Activated naive CD4-positive, alpha-beta T cell treated with anti-CD3 and anti-CD28 coated beads, Interleukin-2, amount 50 U/mL, for 16 hours (primary cell): Measurements from ENCODE around the gene XYLT1.

Experiments
- DNase-seq: peaks from one replicate; pipeline ENCODE4 v3.0.0-alpha.2; 2020

The XYLT1 gene

DNA sequence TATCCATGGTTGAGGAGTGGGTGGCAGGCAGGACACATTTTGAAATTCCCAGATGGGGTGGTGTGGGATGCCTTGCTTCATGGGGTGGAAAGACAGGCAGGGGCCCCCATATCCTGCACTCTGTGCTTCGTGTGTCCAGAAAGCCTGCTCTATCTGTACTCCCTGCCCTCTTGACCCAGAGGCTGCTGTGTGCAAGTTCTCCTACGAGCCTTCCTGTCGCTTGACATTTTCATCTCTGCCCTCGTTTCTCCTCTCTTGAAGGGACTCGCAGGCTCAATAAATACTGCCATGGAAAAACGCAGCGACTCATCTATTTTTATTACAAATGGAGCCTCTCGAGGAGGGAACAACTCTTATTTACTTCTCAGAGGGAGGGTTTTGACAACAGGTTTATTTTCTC is 254.8 kb downstream of the XYLT1 start:
- DNase-seq = no peak

- DNase-seq = no peak
These were observed 255.5 kb downstream of the XYLT1 start for GRCh38 chr16:17215306-17215705.

DNA sequence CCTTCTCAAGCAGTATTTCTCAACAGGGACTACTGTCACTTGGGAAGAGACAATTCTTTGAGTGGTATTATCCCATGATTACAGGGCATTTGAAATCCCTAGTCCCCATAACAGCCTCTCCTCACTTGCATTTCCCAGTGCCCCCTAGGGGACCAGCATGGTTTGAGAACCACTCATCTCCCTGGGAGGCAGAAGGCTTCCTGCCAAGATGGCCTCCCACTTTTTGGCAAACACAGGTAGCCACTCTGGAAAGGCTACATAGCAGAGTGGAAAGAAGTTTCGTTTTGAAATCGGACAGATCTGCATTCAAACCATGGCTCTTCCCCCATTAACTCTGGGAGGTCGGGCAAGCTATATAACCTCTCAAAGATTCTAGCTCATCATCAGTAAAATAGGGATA is 256.8 kb downstream of the XYLT1 start:
- no peak for DNase-seq

DNA sequence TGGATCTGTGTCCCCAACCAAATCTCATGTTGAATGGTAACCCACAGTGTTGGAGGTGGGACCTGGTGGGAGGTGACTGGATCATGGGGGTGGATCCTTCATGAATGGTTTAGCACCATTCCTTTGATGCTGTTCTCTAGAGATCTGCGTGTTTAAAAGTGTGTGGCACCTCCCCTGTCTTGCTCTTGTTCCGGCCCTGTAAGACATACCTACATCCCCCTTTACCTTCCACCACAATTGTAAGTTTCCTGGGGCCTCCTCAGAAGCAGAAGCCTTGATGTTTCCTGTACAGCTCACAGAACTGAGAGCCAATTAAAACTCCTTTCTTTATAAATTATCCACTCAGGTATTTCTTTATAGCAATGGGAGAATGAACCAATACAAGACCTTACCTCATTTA is 257.7 kb downstream of the XYLT1 start:
- no peak for DNase-seq

- DNase-seq = no peak
These were observed 258.2 kb downstream of the XYLT1 start for GRCh38 chr16:17212606-17213005.

DNA sequence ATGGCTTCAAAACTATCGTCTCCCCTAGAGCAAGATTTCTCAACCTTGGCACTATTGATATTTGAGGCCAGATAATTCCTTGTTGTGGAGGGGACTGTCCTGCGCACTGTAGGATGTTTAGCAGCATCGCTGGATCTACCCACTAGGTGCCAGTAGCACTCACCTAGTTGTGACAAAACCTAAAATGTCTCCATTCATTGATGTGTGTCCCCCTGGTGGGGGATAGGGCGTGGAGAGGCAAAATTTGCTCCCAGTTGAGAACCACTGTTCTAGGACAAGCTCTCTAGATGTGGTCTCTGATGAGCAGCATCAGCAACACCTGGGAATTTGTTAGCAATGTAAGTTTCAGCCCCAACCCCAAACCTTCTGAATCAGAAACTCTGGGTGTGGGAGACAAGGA is 259.0 kb downstream of the XYLT1 start:
- DNase-seq = peak; percentile 19

DNA sequence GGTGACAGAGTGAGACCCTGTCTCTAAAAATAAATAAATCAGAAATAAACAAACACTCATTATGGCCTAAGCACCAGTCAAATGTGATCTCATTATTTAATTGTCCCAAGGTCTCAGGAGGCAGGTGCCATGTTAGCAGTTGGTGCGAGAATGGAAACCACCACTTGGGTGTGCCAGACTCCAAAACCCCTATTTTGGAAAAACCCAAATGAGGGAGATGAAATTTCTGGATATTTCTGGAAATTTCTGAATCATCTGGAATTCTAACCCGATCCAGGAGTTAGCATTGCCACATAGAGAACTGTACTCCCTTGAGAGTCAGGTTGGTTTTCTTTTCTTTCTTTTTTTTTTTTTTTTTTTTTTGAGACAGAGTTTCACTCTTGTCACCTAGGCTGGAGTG is 264.0 kb downstream of the XYLT1 start:
- DNase-seq = no peak

DNA sequence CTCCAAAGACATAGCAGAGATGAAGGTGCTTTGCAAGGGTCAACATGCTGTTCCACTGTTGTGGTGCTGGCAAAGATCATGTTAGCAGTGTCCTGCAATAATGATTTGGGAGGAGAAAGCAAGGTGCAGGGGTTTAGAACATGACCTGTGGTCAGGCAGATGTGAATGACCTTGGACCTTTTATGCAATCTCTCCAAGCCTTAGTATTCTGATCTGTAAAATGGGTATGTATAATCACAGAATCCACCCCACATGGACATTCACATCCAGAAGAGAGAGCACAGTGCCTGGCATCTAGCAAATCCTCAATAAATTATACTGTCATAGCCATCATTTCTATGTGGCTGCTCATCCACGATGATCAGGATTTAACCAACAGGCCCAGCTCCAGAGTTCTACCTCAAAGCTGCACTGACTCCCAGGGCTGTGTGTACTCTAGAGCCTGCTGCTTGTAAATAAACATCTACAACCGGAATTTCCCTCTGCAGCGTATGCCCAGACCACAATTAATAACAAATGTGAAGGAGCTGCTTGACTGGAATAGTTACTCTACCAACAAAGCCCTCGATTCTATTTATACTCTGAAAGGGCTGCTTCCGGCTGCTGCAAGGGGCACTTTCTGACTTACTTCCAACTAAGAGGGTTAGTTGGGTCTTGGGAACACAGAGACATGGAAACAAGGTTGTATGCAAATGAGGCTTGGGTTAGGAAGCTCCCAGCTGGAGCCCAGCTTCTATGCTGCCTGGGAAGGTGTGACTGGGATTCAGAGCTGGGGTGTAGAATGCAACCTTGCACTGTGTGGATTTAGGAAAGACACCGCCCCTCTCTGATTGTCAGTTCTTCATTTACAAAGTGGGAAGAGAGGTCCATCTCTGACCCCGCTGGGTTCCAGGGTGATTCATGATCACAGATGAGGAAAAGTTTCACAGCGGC is 265.2 kb downstream of the XYLT1 start:
- no peak for DNase-seq

DNA sequence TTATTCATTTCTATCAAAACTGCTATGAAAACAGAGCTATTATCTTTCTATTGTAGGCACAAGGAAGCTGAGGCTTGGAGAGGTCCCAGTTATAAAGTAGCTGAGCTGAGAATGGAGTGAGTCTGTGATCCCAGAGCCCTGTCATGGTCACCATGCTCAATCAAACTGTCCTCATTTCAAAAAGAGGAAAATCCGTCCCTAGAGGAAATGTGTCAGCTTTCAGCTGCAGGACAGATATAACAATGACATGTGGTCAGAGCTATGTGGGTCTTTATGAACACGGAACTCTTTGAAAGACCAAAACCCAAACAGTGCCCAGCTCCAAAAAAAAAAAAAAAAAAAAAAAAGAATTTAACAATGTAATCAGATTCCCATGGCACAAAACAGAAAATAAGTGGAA is 266.1 kb downstream of the XYLT1 start:
- DNase-seq = no peak

GRCh38 chr16:17204206-17204605 is 266.6 kb downstream of the XYLT1 start:
- no peak for DNase-seq

DNA sequence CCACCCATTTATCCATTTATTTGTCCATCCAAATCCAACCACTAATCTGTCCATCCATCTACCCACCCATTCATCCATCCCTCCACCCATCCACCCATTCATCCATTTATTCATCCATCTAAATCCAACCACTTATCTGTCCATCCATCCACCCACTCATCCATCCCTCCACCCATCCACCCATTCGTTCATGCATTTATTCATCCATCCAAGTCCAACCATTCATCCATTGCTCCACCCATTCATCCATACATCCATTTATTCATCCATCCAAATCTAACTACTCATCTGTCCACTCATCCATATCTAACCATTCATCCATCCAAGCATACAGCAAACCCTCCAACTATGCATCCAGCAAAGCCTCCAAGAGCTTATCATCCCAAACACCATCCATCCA is 267.3 kb downstream of the XYLT1 start:
- DNase-seq = no peak

DNA sequence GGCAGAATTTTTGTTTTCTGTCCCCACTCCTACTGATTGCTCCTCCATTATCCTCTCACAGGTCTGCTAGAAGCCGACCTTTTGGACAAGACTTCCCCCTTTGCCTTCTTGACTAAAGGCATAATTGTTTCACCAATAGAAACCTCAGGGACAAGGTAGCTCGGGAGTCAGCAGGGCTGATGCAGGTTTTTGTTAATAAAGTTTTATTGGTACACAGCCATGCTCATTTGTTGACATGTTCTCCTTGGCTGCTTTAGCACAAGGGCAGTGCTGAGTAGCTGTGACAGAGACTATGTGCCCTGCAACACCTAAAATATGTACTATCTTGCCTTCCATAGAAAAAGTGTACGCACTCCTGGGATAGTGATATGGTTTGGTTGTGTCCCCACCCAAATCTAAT is 271.6 kb downstream of the XYLT1 start:
- no peak for DNase-seq

DNA sequence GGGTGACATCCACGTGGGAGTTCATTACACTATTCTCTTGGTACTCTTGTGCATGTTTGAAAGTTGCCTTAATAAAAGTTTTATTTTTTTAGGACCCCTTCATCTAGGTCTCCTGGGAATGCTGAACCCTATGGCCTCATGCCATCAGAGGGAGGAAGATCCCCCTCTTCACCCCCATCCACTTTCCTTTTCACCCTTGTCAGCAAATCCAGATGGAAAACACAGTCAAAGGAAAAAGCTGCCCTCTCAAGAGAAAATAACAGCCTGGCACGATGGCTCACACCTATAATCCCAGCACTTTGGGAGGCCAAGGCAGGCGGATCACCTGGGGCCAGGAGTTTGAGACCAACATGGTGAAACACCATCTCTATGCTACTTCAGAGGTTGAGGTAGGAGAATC is 274.2 kb downstream of the XYLT1 start:
- DNase-seq = no peak

- DNase-seq = peak; percentile 64
These were observed 276.5 kb downstream of the XYLT1 start for GRCh38 chr16:17194190-17194780.

GRCh38 chr16:17193566-17194100 is 277.1 kb downstream of the XYLT1 start:
- no peak for DNase-seq

DNA sequence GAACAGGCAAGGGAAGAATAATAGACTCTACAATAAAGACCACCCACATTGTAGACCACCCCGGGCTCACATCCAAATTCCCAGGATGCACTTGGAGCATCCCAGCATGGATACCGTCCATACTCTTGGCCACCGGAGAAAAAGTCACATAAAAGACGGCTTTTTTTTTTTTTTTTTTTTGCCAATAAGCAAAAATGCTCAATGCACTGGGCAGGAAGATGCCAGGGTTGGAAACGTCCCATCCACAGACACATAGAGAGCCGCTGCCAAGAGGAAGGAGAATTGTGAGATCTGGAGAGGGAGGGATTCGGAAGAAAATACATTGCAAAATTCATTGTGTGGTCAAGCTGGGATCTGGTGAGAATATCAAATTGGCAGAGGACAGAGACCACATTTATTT is 286.7 kb downstream of the XYLT1 start:
- DNase-seq = no peak

DNA sequence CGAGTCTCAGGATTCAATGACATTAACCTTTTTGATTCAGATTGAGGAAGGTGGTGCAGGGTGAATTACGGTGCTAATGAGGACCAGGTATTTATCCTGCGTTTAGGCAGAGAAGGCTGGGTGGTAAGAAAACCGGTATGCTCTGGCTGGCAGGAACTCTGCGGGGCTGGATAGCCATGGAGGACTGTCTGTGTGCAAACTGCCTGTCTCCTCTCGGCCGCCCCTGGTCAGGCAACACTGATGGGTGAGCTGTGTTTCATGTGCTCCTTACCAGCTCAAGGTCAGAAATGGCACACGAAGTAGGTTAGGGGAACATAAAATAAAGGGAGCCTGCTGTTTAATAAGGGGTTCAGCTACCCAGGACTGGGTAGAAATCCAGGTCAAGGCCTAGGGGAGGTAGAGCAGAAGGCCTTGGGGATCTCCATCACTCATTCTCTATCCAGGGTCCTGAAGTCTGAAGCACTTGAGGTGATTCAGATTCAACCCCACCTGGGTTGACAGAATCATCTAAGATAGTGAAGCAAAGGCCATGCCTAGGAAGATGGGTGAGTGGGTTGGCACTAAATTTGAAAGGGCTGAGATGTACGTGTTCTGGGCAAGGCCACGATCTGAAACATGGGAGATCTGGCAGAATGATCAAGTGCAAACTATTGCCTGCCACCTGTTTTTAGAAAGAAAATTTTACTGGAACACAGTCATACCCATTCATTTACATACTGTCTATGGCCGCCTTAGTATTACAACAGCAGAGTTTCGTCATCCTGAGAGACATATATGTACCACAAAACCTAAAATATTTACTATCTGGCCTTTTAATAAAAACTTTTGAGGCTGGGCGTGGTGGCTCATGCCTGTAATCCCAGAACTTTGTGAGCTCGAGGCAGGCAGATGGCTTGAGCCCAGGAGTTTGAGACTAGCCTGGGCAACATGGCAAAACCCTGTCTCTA is 292.5 kb downstream of the XYLT1 start:
- DNase-seq = no peak

DNA sequence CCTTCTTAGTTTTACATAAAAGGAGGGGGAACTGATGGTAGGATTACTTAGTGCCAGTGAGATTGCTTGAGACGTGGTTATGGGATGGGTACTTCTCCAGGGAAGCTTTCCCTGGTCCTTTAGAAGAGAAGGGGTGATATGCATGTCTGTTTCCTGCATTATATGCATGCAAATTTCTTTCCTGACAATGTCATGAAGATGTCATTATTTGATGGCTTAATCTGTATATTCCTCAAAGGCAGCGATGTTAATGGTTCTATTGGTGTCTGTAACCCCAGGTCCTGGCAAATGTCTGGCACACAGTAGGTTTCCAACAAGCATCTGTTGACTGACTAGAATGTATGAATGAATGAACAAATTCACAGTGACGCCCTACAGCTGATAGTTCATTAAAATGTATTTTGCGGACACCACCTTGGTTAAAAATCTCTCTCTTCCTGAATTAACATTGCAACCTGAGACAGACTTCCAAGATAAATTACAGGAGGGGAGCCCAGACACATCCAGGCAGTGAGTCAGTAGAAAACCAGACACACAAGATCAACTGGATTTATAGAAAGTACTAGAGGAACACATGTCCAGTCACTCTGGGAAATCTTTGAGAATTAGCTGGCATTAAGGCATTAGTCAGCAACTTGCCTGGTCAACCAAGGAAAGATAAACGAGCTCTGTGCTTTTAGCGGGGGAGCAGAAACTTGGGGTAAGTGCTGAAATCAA is 293.4 kb downstream of the XYLT1 start:
- no peak for DNase-seq

GRCh38 chr16:17176199-17176598 is 294.6 kb downstream of the XYLT1 start:
- no peak for DNase-seq

DNA sequence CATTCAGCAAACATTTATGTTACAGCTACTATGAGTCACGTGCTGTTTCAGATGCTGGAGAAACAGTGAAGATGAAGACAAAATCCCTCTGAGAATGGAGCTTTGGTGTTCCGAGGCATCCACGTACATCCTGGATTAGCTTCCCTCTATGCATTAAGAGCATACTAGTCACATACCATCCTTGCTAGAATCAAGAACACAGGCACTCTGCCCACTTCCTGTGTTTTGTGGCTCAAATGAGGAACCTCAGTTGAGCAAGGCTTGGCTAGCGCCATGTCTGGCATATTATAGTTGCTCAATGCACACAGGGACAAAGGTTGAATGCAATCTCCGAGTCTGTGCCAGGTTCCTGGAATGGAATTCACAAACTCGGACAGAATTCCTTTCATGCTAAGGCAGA is 297.5 kb downstream of the XYLT1 start:
- no peak for DNase-seq

DNA sequence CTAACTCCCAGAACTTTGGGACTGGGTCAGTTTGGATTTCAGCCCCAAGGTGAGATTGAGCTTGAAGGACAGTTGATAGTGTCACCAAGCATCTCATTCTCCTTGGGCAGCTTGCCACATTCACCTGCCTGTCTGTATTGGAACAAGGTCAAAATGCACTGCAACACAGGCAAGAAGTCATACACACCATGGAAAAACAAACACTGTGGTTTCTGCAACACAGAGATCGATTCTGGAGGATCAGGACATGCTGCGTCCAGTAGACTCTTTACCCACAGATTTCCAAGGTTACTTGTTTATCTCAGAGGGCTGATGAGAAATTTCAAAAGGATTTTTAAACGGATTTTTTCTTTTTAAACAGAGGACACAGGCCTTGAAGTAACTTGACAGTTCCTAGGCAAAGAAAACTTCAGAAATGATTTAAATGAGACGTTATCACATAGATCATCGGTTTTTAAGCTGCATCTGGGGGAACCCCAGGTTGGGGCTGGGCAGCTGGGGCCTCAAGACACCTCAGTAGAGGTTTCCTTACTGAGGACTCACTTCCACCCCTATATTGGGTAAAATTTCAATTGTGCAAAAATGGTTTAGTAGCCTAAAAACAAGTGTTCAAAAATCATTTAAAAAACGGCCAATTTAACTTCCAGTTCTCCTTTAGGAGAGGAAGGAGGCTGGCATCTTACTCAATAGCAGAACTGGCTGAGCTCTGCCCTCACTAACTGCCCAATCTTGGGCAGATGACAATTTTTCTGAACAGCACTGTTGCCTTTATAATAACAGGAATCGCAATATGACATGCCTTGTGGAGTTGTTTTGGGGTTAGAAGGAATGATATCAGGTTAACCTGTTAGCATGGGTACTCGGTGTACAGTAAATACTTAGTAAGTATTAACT is 299.3 kb downstream of the XYLT1 start:
- no peak for DNase-seq
